HEK293T (cell line): ENCODE results near the gene TRIM29.

Experiments
- BHLHE40 ChIP-seq: fragments of 450-650 bp; IDR thresholded peaks from 2 replicates; pipeline ENCODE4 v1.6.1; 2016; ENCODE audit warnings: mild to moderate bottlenecking, moderate library complexity, borderline replicate concordance
- FOXA1 ChIP-seq: fragments of 450-650 bp; IDR thresholded peaks from 2 replicates; pipeline ENCODE4 v1.6.1; 2016; ENCODE audit warnings: mild to moderate bottlenecking
- L3MBTL2 ChIP-seq: fragments of 450-650 bp; conservative IDR thresholded peaks from 2 replicates; pipeline ENCODE4 v1.6.1; 2016; ENCODE audit warnings: mild to moderate bottlenecking
- LEF1 ChIP-seq: fragments of 450-650 bp; IDR thresholded peaks from 2 replicates; pipeline ENCODE4 v1.6.1; 2017; ENCODE audit warnings: mild to moderate bottlenecking, borderline replicate concordance
- SP1 ChIP-seq: fragments of 450-650 bp; IDR thresholded peaks from 2 replicates; pipeline ENCODE4 v1.6.1; 2017
- TARDBP ChIP-seq: fragments of 450-650 bp; IDR thresholded peaks from 2 replicates; pipeline ENCODE4 v1.6.1; 2016
- ZNF384 ChIP-seq: fragments of 450-650 bp; IDR thresholded peaks from 2 replicates; pipeline ENCODE4 v1.6.1; 2016
- TF ChIP-seq, protein P1 (sequence below): fragments of 450-650 bp; IDR thresholded peaks from 2 replicates; pipeline ENCODE4 v1.6.1; 2016

DNA sequence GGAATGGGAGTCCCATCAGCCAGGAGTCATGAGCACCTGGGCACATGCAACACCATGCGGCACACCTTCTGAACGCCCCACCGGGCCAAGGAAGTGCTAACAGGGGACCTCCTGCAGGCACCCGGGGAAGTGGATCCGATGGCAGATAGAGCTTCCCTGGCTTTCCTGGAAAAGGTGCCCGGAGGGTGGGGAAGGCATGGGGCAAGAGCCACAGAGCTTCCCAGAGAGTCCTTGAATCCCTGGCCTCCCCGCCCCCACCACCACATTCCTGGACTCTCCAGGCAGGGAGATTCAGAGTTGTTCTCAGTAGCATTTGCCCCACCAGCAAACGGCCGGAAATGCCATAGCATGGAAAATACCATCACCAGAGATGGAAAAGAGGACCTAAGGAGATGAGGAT lies 8.3 kb downstream of the TRIM29 start:
- TF ChIP-seq TARDBP (no peak), FOXA1 (no peak), ZNF384 (no peak), SP1 (no peak), BHLHE40 (no peak), LEF1 (no peak), L3MBTL2 (no peak)
- TF ChIP-seq, protein P1, sequence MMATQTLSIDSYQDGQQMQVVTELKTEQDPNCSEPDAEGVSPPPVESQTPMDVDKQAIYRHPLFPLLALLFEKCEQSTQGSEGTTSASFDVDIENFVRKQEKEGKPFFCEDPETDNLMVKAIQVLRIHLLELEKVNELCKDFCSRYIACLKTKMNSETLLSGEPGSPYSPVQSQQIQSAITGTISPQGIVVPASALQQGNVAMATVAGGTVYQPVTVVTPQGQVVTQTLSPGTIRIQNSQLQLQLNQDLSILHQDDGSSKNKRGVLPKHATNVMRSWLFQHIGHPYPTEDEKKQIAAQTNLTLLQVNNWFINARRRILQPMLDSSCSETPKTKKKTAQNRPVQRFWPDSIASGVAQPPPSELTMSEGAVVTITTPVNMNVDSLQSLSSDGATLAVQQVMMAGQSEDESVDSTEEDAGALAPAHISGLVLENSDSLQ = no peak
